Ovary (tissue), 3 donors: ENCODE data around the gene IQSEC1.

ENCODE experiments used
- CTCF ChIP-seq, 3 donors: fragments of 450-650 bp in 2 of 3; fragments of 200-600 bp in 1 of 3; IDR thresholded peaks; one replicate each; pipeline versions ENCODE4 v1.5.1 to v1.8.0; 2016 to 2022; ENCODE audit warnings: antibody characterized with exemption in 3 of 3, mild to moderate bottlenecking in 1 of 3
- POLR2A ChIP-seq: fragments of 450-650 bp; IDR thresholded peaks from one replicate; pipeline ENCODE4 v1.6.1; 2017; ENCODE audit warnings: antibody characterized with exemption, mild to moderate bottlenecking, moderate library complexity
- donor health status: DM: no; HTN: no; CAD: no.

GRCh38 chr3:13070391-13071070 is 2.7 kb downstream of the IQSEC1 start:
- TF ChIP-seq CTCF (IDR thresholded peaks at IDR 0.05) = no peak
- no peak for TF ChIP-seq POLR2A
